HepG2 (cell line): Measurements from ENCODE around the gene IL32. TPM values are rescaled to one million over a fixed set of nuclear protein-coding genes. Genes with fewer than 3 reads are reported as not detected.

Source experiments
- ATAC-seq: fragments of 200-7000 bp; cut with Tn5 transposase; 3 replicates; pipeline ENCODE4 v1.9.1; 2020; ENCODE audit warnings: mild to moderate bottlenecking, moderate library complexity
- BruUV-seq: library from RNA; stranded (reverse); fragments of 400-500 nt; replicated peaks from 2 replicates; lab custom pipeline; 2021; lab: Mats Ljungman, UMichigan
- CTCF ChIA-PET: fragments of 300-600 bp; formaldehyde crosslinking; extraction: SDS; loops from one replicate; lab custom pipeline; 2021; ENCODE audit warnings: low total read pairs, inconsistent platforms, low intra/inter-chr PET ratio; lab: Yijun Ruan, JAX
- POLR2A ChIA-PET: fragments of 350-600 bp; sonication (Branson Sonifier 250); formaldehyde crosslinking; loops from one replicate; lab custom pipeline; 2020; ENCODE audit warnings: antibody characterized with exemption, inconsistent platforms; lab: Yijun Ruan, JAX
- DNase-seq: peaks from one replicate; pipeline ENCODE4 v3.0.0-alpha.2; 2015; ENCODE audit warnings: low spot score
- FAIRE-seq: peaks from 3 replicates; lab custom pipeline; 2011; peaks lifted over from hg19 to GRCh38; lab: Jason Lieb, UNC
- H2AFZ ChIP-seq: one replicate; pipeline ENCODE4 v1.6.1; 2011; ENCODE audit warnings: low read length, inconsistent platforms
- H3K27ac ChIP-seq: fragments of 300-600 bp; 3 replicates; pipeline ENCODE4 v1.8.0; 2011; ENCODE audit warnings: mixed run types, mild to moderate bottlenecking, mixed read lengths, low read length, inconsistent platforms; ENCODE audit not compliant: insufficient read depth; ENCODE audit errors: extremely low read length
- H3K27me3 ChIP-seq, 2 experiments: fragments of 200-600 bp in 1 of 2; 2 replicates in 1 of 2; 3 replicates in 1 of 2; pipeline versions ENCODE4 v1.6.0 to v1.8.0; 2011; ENCODE audit warnings: low read length in 2 of 2, mild to moderate bottlenecking in 2 of 2, moderate library complexity in 2 of 2, inconsistent platforms in 1 of 2; ENCODE audit not compliant: insufficient read depth in 2 of 2, control insufficient read depth in 1 of 2
- H3K36me3 ChIP-seq, 2 experiments: fragments of 200-600 bp in 1 of 2; replicated peaks in 1 of 2; 2 replicates in 1 of 2; 3 replicates in 1 of 2; pipeline versions ENCODE4 v1.5.1 to v1.8.0; 2011; ENCODE audit warnings: low read length in 2 of 2, inconsistent platforms in 1 of 2; ENCODE audit not compliant: insufficient read depth in 2 of 2, control insufficient read depth in 1 of 2
- H3K4me1 ChIP-seq: 2 replicates; pipeline ENCODE4 v1.5.1; 2012; ENCODE audit warnings: low read length, inconsistent platforms; ENCODE audit not compliant: insufficient read depth
- H3K4me2 ChIP-seq: 2 replicates; pipeline ENCODE4 v1.6.0; 2011; ENCODE audit warnings: low read depth, low read length, inconsistent platforms
- H3K4me3 ChIP-seq, 3 experiments: fragments of 200-600 bp in 1 of 3; sonication (generic), shearing (Covaris generic) in 1 of 3; replicated peaks in 1 of 3; 2 replicates each; pipeline ENCODE4 v1.5.1; 2011 to 2016; ENCODE audit warnings: low read length in 3 of 3, inconsistent platforms in 2 of 3, low read depth in 2 of 3, mild to moderate bottlenecking in 2 of 3, control low read depth in 1 of 3, mixed read lengths in 1 of 3; ENCODE audit not compliant: insufficient read depth in 1 of 3
- H3K79me2 ChIP-seq: one replicate; pipeline ENCODE4 v1.6.1; 2011; ENCODE audit warnings: low read length, inconsistent platforms; ENCODE audit not compliant: insufficient read depth
- H3K9ac ChIP-seq: 2 replicates; pipeline ENCODE4 v1.6.0; 2011; ENCODE audit warnings: mild to moderate bottlenecking, low read depth, low read length, inconsistent platforms; ENCODE audit not compliant: insufficient read depth
- H3K9me3 ChIP-seq: 2 replicates; pipeline ENCODE4 v1.5.1; 2012; ENCODE audit warnings: mild to moderate bottlenecking, low read length
- H4K20me1 ChIP-seq: 2 replicates; pipeline ENCODE4 v1.6.0; 2011; ENCODE audit warnings: inconsistent platforms, mild to moderate bottlenecking, low read length, moderate library complexity; ENCODE audit not compliant: insufficient read depth
- ELF4 ChIP-seq: sonication (generic); formaldehyde crosslinking; IDR thresholded peaks from 2 replicates; pipeline ENCODE4 v1.5.0; 2020; ENCODE audit warnings: missing genetic modification reagents, mild to moderate bottlenecking, moderate library complexity, borderline replicate concordance
- PAX8 ChIP-seq: sonication (generic); formaldehyde crosslinking; IDR thresholded peaks from 2 replicates; pipeline ENCODE4 v1.8.0; 2022; ENCODE audit warnings: mild to moderate bottlenecking, missing genetic modification reagents, borderline replicate concordance
- SAP130 ChIP-seq: IDR thresholded peaks from 2 replicates; pipeline ENCODE4 v1.6.1; 2016; ENCODE audit warnings: low read depth
- ZFX ChIP-seq: sonication (generic); formaldehyde crosslinking; IDR thresholded peaks from 2 replicates; pipeline ENCODE4 v1.4.0; 2020; ENCODE audit warnings: mild to moderate bottlenecking, low read depth, missing genetic modification reagents, moderate library complexity
- ZFY ChIP-seq: sonication (generic); formaldehyde crosslinking; IDR thresholded peaks from 2 replicates; pipeline ENCODE4 v1.4.0; 2020; ENCODE audit warnings: missing genetic modification reagents
- ZMYM4 ChIP-seq: sonication (generic); formaldehyde crosslinking; IDR thresholded peaks from 2 replicates; pipeline ENCODE4 v1.8.1; 2023; ENCODE audit warnings: mild to moderate bottlenecking, missing genetic modification reagents
- ZNF30 ChIP-seq: sonication (generic); formaldehyde crosslinking; IDR thresholded peaks from 2 replicates; pipeline ENCODE4 v1.5.0; 2020; ENCODE audit warnings: mild to moderate bottlenecking, missing genetic modification reagents
- ZNF768 ChIP-seq: sonication (generic); formaldehyde crosslinking; IDR thresholded peaks from 2 replicates; pipeline ENCODE4 v1.4.0; 2020; ENCODE audit warnings: missing genetic modification reagents
- ZNF790 ChIP-seq: sonication (generic); formaldehyde crosslinking; IDR thresholded peaks from 2 replicates; pipeline ENCODE4 v1.8.0; 2022; ENCODE audit warnings: missing genetic modification reagents, mild to moderate bottlenecking, borderline replicate concordance
- WGBS: methylation state at CpG from one replicate; pipeline ENCODE4 v1.1.6; 2017; ENCODE audit warnings: low lambda C conversion rate; 5-methylcytosine and 5-hydroxymethylcytosine counted together
- in situ Hi-C: cut with HindIII; loops from 2 replicates; pipeline ENCODE4 v1.10.0; 2017; ENCODE audit warnings: low pct_unique_long_range_greater_than_20kb; ENCODE audit not compliant: extremely low pct_ligation_motif_present
- intact Hi-C: fragments of 100-400 bp; cut with micrococcal nuclease; formaldehyde crosslinking; loops from one replicate; pipeline ENCODE4 v1.10.0; 2022; ENCODE audit not compliant: unreplicated experiment
- polyA plus RNA-seq, 8 experiments: library from polyadenylated mRNA; depleted of rRNA in 3 of 8; stranded (reverse) in 7 of 8; unstranded in 1 of 8; fragments of >200 nt; fragmentation: Illumina TruSeq in 4 of 8; extraction: Trizol in 4 of 8; gene quantifications; 2 replicates each; pipeline versions ENCODE4 v1.2.1 to v1.2.3, GENCODE V29; 2011 to 2016; ENCODE audit warnings: low read depth in 4 of 8, missing spikeins in 1 of 8, mixed read lengths in 1 of 8; ENCODE audit not compliant: insufficient read depth in 1 of 8
- total RNA-seq, 5 experiments: library from RNA; depleted of rRNA; stranded (reverse); fragments of >200 nt; fragmentation: Illumina TruSeq; extraction: Trizol; gene quantifications; 2 replicates each; pipeline ENCODE4 v1.2.3, GENCODE V29; 2016; ENCODE audit warnings: low read depth in 1 of 5
- TF ChIP-seq, protein P1 (sequence below): sonication (generic); formaldehyde crosslinking; IDR thresholded peaks from 2 replicates; pipeline ENCODE4 v1.5.1; 2020; ENCODE audit warnings: mild to moderate bottlenecking, missing genetic modification reagents, moderate library complexity
- TF ChIP-seq, protein P2 (sequence below): sonication (generic); formaldehyde crosslinking; IDR thresholded peaks from 2 replicates; pipeline ENCODE4 v1.4.0; 2020; ENCODE audit warnings: mild to moderate bottlenecking, missing genetic modification reagents

The IL32 gene
- total and polyA plus RNA-seq, 2 of the 13 experiments (the other 11 are each of a cell fraction or from before 2014, with no cell fraction given), result 115 to 165 TPM

DNA sequence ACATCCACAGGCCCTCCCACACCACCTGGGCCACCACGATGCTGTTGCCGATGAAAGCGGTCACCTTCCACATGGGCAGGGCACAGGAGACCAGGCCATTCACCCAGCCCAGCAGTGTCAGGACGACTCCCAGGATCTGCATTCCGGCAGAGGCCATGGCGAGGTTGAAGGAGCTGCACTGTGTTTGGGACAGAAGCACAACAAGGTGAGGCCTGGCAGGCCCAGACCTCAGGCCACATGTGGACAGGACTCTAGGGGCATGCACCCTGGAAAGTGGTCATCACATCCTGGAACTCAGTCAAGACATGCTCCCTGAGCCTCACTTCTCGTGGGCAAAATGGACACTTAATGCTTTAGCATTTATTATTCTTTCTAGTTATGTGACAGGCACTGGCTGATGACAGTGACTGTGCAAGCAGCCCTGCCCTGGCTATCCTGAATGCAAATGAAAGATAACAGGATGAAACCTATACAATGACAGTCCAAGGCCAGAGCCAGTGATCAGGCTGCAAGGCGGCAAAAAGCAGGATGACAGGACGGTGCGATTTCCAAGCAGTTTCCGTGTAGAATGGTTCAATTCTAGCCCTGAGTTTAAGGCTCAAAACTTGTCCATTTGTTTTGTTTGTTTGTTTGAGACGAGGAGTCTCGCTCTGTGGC is 49.4 kb upstream of the IL32 start (continued):
- TF ChIP-seq, protein P1, sequence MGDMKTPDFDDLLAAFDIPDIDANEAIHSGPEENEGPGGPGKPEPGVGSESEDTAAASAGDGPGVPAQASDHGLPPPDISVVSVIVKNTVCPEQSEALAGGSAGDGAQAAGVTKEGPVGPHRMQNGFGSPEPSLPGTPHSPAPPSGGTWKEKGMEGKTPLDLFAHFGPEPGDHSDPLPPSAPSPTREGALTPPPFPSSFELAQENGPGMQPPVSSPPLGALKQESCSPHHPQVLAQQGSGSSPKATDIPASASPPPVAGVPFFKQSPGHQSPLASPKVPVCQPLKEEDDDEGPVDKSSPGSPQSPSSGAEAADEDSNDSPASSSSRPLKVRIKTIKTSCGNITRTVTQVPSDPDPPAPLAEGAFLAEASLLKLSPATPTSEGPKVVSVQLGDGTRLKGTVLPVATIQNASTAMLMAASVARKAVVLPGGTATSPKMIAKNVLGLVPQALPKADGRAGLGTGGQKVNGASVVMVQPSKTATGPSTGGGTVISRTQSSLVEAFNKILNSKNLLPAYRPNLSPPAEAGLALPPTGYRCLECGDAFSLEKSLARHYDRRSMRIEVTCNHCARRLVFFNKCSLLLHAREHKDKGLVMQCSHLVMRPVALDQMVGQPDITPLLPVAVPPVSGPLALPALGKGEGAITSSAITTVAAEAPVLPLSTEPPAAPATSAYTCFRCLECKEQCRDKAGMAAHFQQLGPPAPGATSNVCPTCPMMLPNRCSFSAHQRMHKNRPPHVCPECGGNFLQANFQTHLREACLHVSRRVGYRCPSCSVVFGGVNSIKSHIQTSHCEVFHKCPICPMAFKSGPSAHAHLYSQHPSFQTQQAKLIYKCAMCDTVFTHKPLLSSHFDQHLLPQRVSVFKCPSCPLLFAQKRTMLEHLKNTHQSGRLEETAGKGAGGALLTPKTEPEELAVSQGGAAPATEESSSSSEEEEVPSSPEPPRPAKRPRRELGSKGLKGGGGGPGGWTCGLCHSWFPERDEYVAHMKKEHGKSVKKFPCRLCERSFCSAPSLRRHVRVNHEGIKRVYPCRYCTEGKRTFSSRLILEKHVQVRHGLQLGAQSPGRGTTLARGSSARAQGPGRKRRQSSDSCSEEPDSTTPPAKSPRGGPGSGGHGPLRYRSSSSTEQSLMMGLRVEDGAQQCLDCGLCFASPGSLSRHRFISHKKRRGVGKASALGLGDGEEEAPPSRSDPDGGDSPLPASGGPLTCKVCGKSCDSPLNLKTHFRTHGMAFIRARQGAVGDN (CRISPR knock-in tag), result peak; percentile 54
- TF ChIP-seq ZFX, result peak; percentile 54
- peak; percentile 49; the same call in 1 of the 2 replicates for TF ChIP-seq SAP130 (CRISPR knock-in tag)
- no peak for TF ChIP-seq ZNF30 (CRISPR knock-in tag)
- TF ChIP-seq, all 625 proteins: peak for 8

DNA sequence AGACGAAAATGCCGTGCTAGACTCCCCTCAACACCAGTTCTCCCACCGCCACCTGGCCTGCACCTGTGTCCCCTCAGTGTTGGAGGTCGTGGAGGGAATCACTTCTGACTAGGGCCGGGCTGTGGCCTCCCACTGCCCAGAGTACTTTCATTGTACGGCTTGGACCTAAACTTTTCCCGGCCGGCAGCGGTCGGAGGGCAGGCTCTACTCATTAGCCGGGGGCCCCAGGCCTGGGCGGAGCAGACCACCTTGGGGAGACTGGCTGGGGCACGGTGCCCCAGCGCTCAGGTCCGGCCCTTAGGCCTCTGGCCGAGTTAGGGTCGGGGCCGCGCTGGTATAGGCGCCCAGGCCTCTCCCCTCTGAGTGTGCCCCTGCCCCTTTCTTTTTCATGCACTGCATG is 48.1 kb upstream of the IL32 start:
- Histone ChIP-seq H3K9ac (peak overlapping the region; percentile 26), H3K27ac (no peak overlapping the region), H4K20me1 (peaks cover 12% of the 10 kb centered on the region; the same call in 1 of the 2 replicates), H3K4me3 (peak overlapping the region; percentile 36 to 57 (median 45); a peak in 5 of 6 replicates), H3K4me1 (peaks cover 85% of the 10 kb centered on the region), H3K79me2 (peaks cover under 1% of the 10 kb centered on the region), H3K27me3 (peaks cover 4 to 12% of the 10 kb centered on the region in 2 experiments; a peak in 4 of 5 replicates), H2AFZ (no peak overlapping the region), H3K4me2 (peak overlapping the region; percentile 74), H3K36me3 (no peaks in the 10 kb centered on the region; a peak in 1 of 5 replicates), H3K9me3 (no peaks in the 10 kb centered on the region)
- intact Hi-C loops, result no loop called here
- 41% methylated on average over 5 of the region's 20 CpGs for WGBS
- POLR2A ChIA-PET, result interaction anchor here (18.8 kb wide), 1 partner anchor 8 kb away, joined by 750 read pairs; the partner anchor contains the start of gene CLDN9
- CTCF ChIA-PET, result interaction anchor here (0.6 to 0.9 kb wide), 2 partner anchors 11 to 141 kb away, joined by 3 read pairs; no protein-coding TSS in a partner anchor
- BruUV-seq, result no TSS peak
- DNase-seq, result no peak
- in situ Hi-C loops, result no loop called here
- no peak for FAIRE-seq
- no peak for ATAC-seq
- TF ChIP-seq ZMYM4 (CRISPR knock-in tag), result no peak
- no peak for TF ChIP-seq ZNF790 (CRISPR knock-in tag)
- TF ChIP-seq, protein P2, sequence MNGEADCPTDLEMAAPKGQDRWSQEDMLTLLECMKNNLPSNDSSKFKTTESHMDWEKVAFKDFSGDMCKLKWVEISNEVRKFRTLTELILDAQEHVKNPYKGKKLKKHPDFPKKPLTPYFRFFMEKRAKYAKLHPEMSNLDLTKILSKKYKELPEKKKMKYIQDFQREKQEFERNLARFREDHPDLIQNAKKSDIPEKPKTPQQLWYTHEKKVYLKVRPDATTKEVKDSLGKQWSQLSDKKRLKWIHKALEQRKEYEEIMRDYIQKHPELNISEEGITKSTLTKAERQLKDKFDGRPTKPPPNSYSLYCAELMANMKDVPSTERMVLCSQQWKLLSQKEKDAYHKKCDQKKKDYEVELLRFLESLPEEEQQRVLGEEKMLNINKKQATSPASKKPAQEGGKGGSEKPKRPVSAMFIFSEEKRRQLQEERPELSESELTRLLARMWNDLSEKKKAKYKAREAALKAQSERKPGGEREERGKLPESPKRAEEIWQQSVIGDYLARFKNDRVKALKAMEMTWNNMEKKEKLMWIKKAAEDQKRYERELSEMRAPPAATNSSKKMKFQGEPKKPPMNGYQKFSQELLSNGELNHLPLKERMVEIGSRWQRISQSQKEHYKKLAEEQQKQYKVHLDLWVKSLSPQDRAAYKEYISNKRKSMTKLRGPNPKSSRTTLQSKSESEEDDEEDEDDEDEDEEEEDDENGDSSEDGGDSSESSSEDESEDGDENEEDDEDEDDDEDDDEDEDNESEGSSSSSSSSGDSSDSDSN (CRISPR knock-in tag), result peak; percentile 27; the same call in 1 of the 2 replicates
- no peak for TF ChIP-seq ELF4 (CRISPR knock-in tag)
- TF ChIP-seq PAX8, result no peak
- no peak for TF ChIP-seq ZNF768
- peak; percentile 66; the same call in 1 of the 2 replicates for TF ChIP-seq ZFY (CRISPR knock-in tag)
